Occipital lobe (tissue), 2 donors: ENCODE data around the gene OR6T1. TPM values are rescaled to one million over a fixed set of nuclear protein-coding genes. Genes with fewer than 3 reads are reported as not detected.

Experiments used
- DNase-seq: peaks from one replicate; lab custom pipeline; 2025; lab: John Stamatoyannopoulos, UW
- total RNA-seq: library from RNA; depleted of rRNA; stranded (reverse); fragments of >200 nt; gene quantifications from one replicate; pipeline ENCODE4 v1.2.3, GENCODE V29; 2014

The OR6T1 gene
- not detected for total RNA-seq

- no peak for DNase-seq
Observed at GRCh38 chr11:123943738-123944137, at the start of gene OR6T1. Gene OR6T1 (minus strand): TSS chr11:123943838. CDS start chr11:123943838, 0 bp downstream.

GRCh38 chr11:123979311-123979710 lies 35.7 kb upstream of the OR6T1 start:
- no peak for DNase-seq

- no peak for DNase-seq
Observed at GRCh38 chr11:123977731-123978347, 34.2 kb upstream of the OR6T1 start, which contains the start of gene OR10S1. Gene OR10S1 (minus strand): TSS chr11:123977781. CDS start chr11:123977664, 117 bp downstream.

- DNase-seq: no peak
Observed at GRCh38 chr11:123976770-123977560, 33.3 kb upstream of the OR6T1 start.

- DNase-seq: no peak
Observed at GRCh38 chr11:123973816-123974215, 30.2 kb upstream of the OR6T1 start.

- DNase-seq: no peak
Observed at GRCh38 chr11:123956752-123957151, 13.1 kb upstream of the OR6T1 start.

- no peak for DNase-seq
Observed at GRCh38 chr11:123945132-123945531, 1.5 kb upstream of the OR6T1 start.

GRCh38 chr11:123942413-123942812 lies 1.2 kb downstream of the OR6T1 start:
- no peak for DNase-seq

- DNase-seq: no peak
Observed at GRCh38 chr11:123939317-123939716, 4.3 kb downstream of the OR6T1 start, which contains the start of gene OR4D5. Gene OR4D5 (plus strand): TSS chr11:123939617. CDS start chr11:123939617, 0 bp downstream.

GRCh38 chr11:123924027-123924426 lies 19.6 kb downstream of the OR6T1 start:
- DNase-seq: no peak

GRCh38 chr11:123920943-123921342 lies 22.7 kb downstream of the OR6T1 start:
- no peak for DNase-seq

- DNase-seq: no peak
Observed at GRCh38 chr11:123905826-123906225, 37.8 kb downstream of the OR6T1 start.

GRCh38 chr11:123904932-123905331 lies 38.7 kb downstream of the OR6T1 start:
- no peak for DNase-seq

- no peak for DNase-seq
Observed at GRCh38 chr11:123903932-123904331, 39.7 kb downstream of the OR6T1 start.

GRCh38 chr11:123901867-123902266 lies 41.8 kb downstream of the OR6T1 start, which contains the start of gene OR8D4:
Gene OR8D4 (plus strand): TSS chr11:123902167. CDS start chr11:123906432, 4,265 bp downstream.
- no peak for DNase-seq

- DNase-seq: no peak
Observed at GRCh38 chr11:123899792-123900191, 43.8 kb downstream of the OR6T1 start.

Other genes with a start within 250 kb of the OR6T1 start
- gene ZNF202, start 202.2 kb downstream of the OR6T1 start, total RNA-seq: 17.5 TPM
- not detected for gene OR6X1, start 189.3 kb downstream of the OR6T1 start, total RNA-seq
- gene OR6M1, start 137.5 kb downstream of the OR6T1 start, total RNA-seq: not detected
- gene TMEM225, start 58.2 kb downstream of the OR6T1 start, total RNA-seq: not detected
- gene OR8D4, start 41.7 kb downstream of the OR6T1 start, total RNA-seq: 0.47 TPM
- gene OR4D5, start 4.2 kb downstream of the OR6T1 start, total RNA-seq: not detected
- not detected for gene OR10S1, start 33.9 kb upstream of the OR6T1 start, total RNA-seq
- gene OR10G6, start 51.3 kb upstream of the OR6T1 start, total RNA-seq: not detected
- gene OR10G4, start 69.2 kb upstream of the OR6T1 start, total RNA-seq: under 0.01 TPM
- not detected for gene OR10G9, start 79.2 kb upstream of the OR6T1 start, total RNA-seq
- gene OR10G8, start 83.0 kb upstream of the OR6T1 start, total RNA-seq: not detected
- not detected for gene OR10G7, start 97.5 kb upstream of the OR6T1 start, total RNA-seq
- gene VWA5A, start 171.6 kb upstream of the OR6T1 start, total RNA-seq: 5.8 TPM
- gene OR10D3, start 239.5 kb upstream of the OR6T1 start, total RNA-seq: not detected